OCI-LY3 (cell line): ENCODE results near the gene HM13.

ENCODE experiments used
- EZH2phosphoT487 ChIP-seq: fragments of 200-600 bp; shearing (Covaris generic); IDR thresholded peaks from 2 replicates; pipeline ENCODE4 v1.6.1; 2018; ENCODE audit warnings: antibody characterized with exemption, mixed run types, low read depth
- TF ChIP-seq, protein P1 (sequence below): fragments of 200-600, 300-600 bp; sonication (generic); IDR thresholded peaks from 2 replicates; pipeline ENCODE4 v1.5.1; 2014; ENCODE audit warnings: antibody characterized with exemption, low read length, low read depth

DNA sequence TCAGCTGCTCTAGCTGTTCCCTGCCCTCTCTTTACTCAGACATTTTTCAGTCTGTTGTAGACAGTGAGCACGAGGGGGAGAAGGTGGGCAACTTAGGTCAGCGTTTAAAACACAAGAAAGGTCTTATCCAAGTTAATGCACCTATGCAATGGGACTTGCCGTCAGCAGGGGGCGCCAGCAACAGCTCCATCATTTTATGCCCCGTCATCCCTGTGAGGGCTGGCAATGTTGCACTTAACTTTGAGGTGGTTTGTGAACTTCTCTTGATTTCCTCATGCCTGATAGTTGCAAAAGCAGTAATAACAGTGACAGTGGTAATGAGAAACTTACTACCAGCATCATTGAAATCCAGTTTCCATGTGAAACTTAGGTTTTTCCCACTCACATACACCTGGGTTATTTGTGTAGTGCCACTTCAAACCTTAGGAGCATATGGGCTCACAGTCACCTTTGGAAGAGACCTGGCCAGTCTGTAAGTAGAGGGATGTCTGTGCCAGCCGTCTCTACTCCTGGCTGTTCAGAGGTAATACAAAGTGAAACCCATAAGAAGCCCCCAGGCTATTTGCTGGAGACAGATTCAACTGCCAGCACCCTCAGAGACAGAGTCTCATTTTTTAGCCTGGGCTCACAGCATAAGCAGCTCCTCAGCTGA, 46.0 kb downstream of the HM13 start:
- TF ChIP-seq, protein P1, sequence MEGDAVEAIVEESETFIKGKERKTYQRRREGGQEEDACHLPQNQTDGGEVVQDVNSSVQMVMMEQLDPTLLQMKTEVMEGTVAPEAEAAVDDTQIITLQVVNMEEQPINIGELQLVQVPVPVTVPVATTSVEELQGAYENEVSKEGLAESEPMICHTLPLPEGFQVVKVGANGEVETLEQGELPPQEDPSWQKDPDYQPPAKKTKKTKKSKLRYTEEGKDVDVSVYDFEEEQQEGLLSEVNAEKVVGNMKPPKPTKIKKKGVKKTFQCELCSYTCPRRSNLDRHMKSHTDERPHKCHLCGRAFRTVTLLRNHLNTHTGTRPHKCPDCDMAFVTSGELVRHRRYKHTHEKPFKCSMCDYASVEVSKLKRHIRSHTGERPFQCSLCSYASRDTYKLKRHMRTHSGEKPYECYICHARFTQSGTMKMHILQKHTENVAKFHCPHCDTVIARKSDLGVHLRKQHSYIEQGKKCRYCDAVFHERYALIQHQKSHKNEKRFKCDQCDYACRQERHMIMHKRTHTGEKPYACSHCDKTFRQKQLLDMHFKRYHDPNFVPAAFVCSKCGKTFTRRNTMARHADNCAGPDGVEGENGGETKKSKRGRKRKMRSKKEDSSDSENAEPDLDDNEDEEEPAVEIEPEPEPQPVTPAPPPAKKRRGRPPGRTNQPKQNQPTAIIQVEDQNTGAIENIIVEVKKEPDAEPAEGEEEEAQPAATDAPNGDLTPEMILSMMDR = peak; percentile 96
- TF ChIP-seq EZH2phosphoT487 = no peak
